ENCODE results near the gene EML1.

- TF ChIP-seq CTCF (IDR thresholded peaks at IDR 0.05), result no peak
- no peak for TF ChIP-seq POLR2A (IDR thresholded peaks at IDR 0.05; ENCODE audit: low read depth)
- no peak for TF ChIP-seq POLR2AphosphoS5 (IDR thresholded peaks at IDR 0.05)
Observed at GRCh38 chr14:99751539-99752485, 41.4 kb upstream of the EML1 start.

Measured in esophagus muscularis mucosa (tissue), 3 donors.